ENCODE data around the gene DENND1A. TPM values are rescaled to one million over a fixed set of nuclear protein-coding genes. Genes with fewer than 3 reads are reported as not detected.

The DENND1A gene
- total RNA-seq, 1 donor from 2014 or later = 37.3 TPM

DNA sequence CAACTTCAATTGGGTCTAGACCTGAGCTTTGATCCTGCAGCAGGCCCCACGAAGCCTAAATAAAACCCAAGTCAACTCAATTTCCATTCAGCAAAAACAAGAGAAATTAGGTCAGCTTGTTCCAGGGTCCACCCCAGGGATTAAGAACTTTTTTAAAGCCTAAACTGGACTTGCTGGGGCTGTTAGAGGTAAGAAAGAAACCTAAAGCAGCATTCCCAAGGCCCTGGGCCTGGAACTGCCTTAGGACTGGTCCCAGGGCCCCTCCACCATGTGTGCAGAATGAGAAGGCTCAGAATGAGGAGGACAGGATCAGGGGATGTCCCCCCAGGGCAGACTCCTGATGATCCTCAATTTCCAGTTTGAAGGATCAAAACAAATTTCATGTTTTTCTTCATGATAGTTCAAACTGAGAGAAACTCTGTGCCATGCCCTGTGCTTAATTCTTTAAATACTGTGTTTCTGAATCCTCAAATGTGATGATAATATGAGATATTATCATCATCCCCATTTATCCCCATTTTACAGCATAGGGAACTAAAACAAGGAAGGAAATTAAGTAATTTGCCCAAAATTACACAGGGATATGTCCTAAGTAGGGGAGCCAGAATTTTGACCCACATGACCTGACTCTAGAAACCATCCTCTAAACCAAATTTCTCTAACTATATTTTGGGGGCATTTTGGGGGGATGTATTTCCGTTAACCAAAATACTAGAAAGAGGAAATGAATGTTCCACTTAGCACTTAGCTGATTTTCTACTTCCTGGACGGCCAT, 64.5 kb downstream of the DENND1A start:
- TF ChIP-seq, protein P1, sequence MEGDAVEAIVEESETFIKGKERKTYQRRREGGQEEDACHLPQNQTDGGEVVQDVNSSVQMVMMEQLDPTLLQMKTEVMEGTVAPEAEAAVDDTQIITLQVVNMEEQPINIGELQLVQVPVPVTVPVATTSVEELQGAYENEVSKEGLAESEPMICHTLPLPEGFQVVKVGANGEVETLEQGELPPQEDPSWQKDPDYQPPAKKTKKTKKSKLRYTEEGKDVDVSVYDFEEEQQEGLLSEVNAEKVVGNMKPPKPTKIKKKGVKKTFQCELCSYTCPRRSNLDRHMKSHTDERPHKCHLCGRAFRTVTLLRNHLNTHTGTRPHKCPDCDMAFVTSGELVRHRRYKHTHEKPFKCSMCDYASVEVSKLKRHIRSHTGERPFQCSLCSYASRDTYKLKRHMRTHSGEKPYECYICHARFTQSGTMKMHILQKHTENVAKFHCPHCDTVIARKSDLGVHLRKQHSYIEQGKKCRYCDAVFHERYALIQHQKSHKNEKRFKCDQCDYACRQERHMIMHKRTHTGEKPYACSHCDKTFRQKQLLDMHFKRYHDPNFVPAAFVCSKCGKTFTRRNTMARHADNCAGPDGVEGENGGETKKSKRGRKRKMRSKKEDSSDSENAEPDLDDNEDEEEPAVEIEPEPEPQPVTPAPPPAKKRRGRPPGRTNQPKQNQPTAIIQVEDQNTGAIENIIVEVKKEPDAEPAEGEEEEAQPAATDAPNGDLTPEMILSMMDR (IDR thresholded peaks at IDR 0.05) = no peak
- H3K4me3 ChIP-seq = no peak overlapping the region
- intact Hi-C loops (cut with DNase I) = no loop called here
- no peaks in the 10 kb centered on the region for H3K27me3 ChIP-seq
- H3K4me1 ChIP-seq = peaks cover 3 to 12% of the 10 kb centered on the region in 2 donors
- H3K27ac ChIP-seq = no peak overlapping the region
- no peak for DNase-seq (ENCODE audit: low spot score in 2 of 2)
- no peaks in the 10 kb centered on the region for H3K9me3 ChIP-seq
- H3K36me3 ChIP-seq = no peaks in the 10 kb centered on the region

DNA sequence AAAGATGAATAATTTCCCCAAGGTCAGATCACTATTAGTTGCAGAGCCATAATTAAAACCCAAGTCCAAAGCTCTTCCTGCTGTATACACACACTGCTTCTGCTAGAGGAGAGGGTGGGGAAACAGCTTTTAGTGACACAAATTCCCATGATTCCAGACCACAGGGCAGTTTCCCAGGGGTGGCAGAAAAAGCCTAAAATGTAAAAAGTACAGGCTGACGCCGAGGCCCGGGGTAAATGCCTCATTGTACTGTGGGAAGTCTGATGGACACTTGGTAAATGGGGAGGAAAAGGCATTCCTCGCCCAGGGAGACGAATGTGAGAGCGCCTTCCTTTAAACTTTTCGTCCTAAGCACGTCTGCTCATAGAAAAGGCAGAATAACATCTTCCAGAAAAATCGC, 65.7 kb downstream of the DENND1A start:
- peaks cover 3 to 12% of the 10 kb centered on the region in 2 donors for H3K4me1 ChIP-seq
- H3K36me3 ChIP-seq = no peaks in the 10 kb centered on the region
- no peak overlapping the region for H3K4me3 ChIP-seq
- DNase-seq (ENCODE audit: low spot score in 2 of 2) = no peak
- no peak overlapping the region for H3K27ac ChIP-seq
- TF ChIP-seq, protein P1 (IDR thresholded peaks at IDR 0.05) = no peak
- no peaks in the 10 kb centered on the region for H3K27me3 ChIP-seq
- H3K9me3 ChIP-seq = no peaks in the 10 kb centered on the region
- intact Hi-C loops (cut with DNase I) = no loop called here

DNA sequence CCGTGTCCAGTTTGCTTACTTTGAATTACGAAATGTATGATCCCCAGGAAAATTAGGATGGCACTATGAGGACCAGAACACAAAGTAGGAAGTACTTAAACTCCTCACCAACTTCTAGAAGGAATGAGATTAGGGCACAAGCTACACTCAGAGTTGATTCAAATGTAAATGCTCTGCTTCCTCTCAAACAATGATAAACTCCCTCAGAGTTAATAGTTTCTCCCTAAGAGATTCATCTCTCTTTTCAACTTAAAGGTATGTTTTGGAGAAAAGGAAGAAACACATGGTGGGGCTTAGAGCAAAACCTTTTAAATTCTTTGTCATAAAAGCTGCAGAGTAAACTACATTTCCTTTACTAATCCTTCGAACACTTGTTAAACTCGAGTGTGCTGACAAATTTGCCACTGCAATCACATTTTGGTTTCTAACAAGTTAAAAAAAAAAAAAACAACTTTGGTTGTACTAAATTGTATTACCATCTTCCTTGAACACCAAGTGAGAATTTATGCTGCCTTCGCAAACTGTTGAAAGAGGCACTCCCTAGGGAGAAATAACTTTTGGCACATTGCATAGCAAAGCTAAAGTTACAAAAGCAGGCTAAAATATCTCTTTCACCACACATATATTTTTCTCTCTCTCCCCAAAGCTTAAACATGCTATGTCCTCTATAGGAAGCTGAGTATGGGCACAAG, 66.6 kb downstream of the DENND1A start:
- intact Hi-C loops (cut with DNase I) = no loop called here
- no peak overlapping the region for H3K27ac ChIP-seq
- H3K4me1 ChIP-seq = peaks cover 3 to 12% of the 10 kb centered on the region in 2 donors
- no peak for DNase-seq (ENCODE audit: low spot score in 2 of 2)
- H3K36me3 ChIP-seq = no peaks in the 10 kb centered on the region
- H3K27me3 ChIP-seq = no peaks in the 10 kb centered on the region
- TF ChIP-seq, protein P1 (IDR thresholded peaks at IDR 0.05) = no peak
- no peak overlapping the region for H3K4me3 ChIP-seq
- H3K9me3 ChIP-seq = no peaks in the 10 kb centered on the region

DNA sequence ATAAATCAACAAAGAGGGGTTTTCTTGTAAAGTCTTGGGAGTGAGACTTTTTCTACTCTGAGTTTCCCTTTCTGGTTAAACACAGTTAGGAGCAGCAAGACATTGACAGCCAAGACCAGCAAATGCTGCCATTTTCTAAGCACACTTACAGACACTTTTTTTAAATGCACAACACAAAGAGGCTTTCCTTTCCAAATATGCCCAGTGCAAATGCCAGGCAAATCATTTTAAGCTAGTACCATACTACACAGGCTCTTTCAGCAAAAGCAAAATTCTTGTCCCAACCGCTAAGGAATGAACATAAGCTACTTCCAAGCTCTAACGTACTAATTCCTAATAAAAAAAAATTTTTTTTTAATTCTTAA, 68.2 kb downstream of the DENND1A start:
- Histone ChIP-seq H3K36me3 (no peaks in the 10 kb centered on the region), H3K4me1 (peaks cover 3 to 12% of the 10 kb centered on the region in 2 donors), H3K4me3 (no peak overlapping the region), H3K27me3 (no peaks in the 10 kb centered on the region), H3K27ac (no peak overlapping the region), H3K9me3 (no peaks in the 10 kb centered on the region)
- DNase-seq (ENCODE audit: low spot score in 2 of 2) = no peak
- intact Hi-C loops (cut with DNase I) = no loop called here
- TF ChIP-seq, protein P1 (IDR thresholded peaks at IDR 0.05) = no peak

DNA sequence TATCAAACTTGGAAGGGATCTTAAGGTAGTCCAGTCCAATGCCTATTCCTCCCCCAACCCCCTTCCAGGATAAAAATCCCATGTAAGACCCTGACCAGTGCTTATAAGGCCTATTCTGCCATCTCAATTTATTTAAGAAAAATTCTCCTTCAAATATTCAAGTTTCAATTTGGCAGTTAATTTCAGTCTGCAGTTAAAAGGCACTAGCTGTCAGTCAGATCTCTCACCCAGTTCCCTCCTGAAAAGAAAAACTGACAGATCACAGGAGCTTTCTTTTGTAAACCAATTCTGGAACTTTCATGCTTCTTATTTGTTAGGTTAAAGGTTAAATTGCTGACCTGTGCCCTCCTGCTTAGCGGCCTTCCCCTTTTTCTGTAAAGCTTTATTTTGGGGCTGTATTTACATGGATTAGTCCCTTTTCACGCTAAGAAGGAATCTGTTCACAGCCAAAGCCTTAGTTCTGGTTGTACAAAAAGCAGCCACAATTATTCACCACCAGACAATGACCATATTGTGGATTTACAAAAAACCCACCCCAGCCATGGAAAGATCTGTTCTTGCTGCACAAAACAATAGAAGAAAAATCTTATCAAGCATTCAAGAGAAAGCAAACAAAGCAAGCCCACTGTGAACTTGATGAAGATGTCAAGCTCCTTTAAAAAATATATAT, 68.7 kb downstream of the DENND1A start:
- no peak overlapping the region for H3K27ac ChIP-seq
- TF ChIP-seq, protein P1 (IDR thresholded peaks at IDR 0.05) = no peak
- intact Hi-C loops (cut with DNase I) = no loop called here
- no peaks in the 10 kb centered on the region for H3K36me3 ChIP-seq
- peaks cover 3 to 12% of the 10 kb centered on the region in 2 donors for H3K4me1 ChIP-seq
- H3K4me3 ChIP-seq = no peak overlapping the region
- no peak for DNase-seq (ENCODE audit: low spot score in 2 of 2)
- no peaks in the 10 kb centered on the region for H3K9me3 ChIP-seq
- no peaks in the 10 kb centered on the region for H3K27me3 ChIP-seq

Data from ascending aorta (tissue), 2 donors.